Natural killer cell (primary cell): ENCODE measurements around the gene EYS. TPM values are rescaled to one million over a fixed set of nuclear protein-coding genes. Genes with fewer than 3 reads are reported as not detected.
"Not testable (repeated sequence)": the region's sequence is repeated elsewhere in the genome, so short reads cannot be mapped to it uniquely, and the experiment has no call there.

Experiments
- ATAC-seq, 3 donors: fragments of 150-1000 bp in 2 of 3; fragments of 200-7000 bp in 1 of 3; cut with Tn5 transposase; 1 replicate in 1 of 3; 2 replicates in 2 of 3; pipeline ENCODE4 v1.10.0; 2021; ENCODE audit warnings: mild to moderate bottlenecking in 2 of 3, moderate library complexity in 2 of 3
- DNase-seq, 2 donors: peaks; one replicate each; pipeline versions ENCODE4 v3.0.0 to v3.0.0-alpha.2; 2013 to 2021; ENCODE audit warnings: mixed read lengths in 1 of 2
- H3K27ac ChIP-seq: one replicate; pipeline ENCODE4 v1.5.1; 2013; ENCODE audit warnings: mild to moderate bottlenecking, low read length
- H3K27me3 ChIP-seq: one replicate; pipeline ENCODE4 v1.6.1; 2013; ENCODE audit warnings: low read length; ENCODE audit not compliant: control insufficient read depth, insufficient read depth
- H3K36me3 ChIP-seq: one replicate; pipeline ENCODE4 v1.6.1; 2013; ENCODE audit warnings: low read length; ENCODE audit not compliant: control insufficient read depth, insufficient read depth
- H3K4me1 ChIP-seq: one replicate; pipeline ENCODE4 v1.6.1; 2013; ENCODE audit warnings: low read length; ENCODE audit not compliant: control insufficient read depth, insufficient read depth
- H3K4me3 ChIP-seq: one replicate; pipeline ENCODE4 v1.5.1; 2013; ENCODE audit warnings: low read length
- H3K9me3 ChIP-seq: one replicate; pipeline ENCODE4 v1.6.1; 2013; ENCODE audit warnings: low read length; ENCODE audit not compliant: control insufficient read depth, insufficient read depth
- H3K27ac Mint-ChIP-seq, 2 donors: one replicate each; pipeline ENCODE4 v1.8.0; 2022; ENCODE audit warnings: mild to moderate bottlenecking in 2 of 2, mixed read lengths in 2 of 2, moderate library complexity in 1 of 2
- H3K27me3 Mint-ChIP-seq, 2 donors: one replicate each; pipeline ENCODE4 v1.8.0; 2022; ENCODE audit warnings: low read depth in 2 of 2, mixed read lengths in 2 of 2
- H3K36me3 Mint-ChIP-seq: one replicate; pipeline ENCODE4 v1.8.0; 2022; ENCODE audit warnings: mixed read lengths
- H3K4me1 Mint-ChIP-seq, 2 donors: one replicate each; pipeline ENCODE4 v1.8.0; 2022; ENCODE audit warnings: mixed read lengths in 2 of 2
- H3K4me3 Mint-ChIP-seq: one replicate; pipeline ENCODE4 v1.8.0; 2022; ENCODE audit warnings: mild to moderate bottlenecking, moderate library complexity, mixed read lengths
- H3K9me3 Mint-ChIP-seq, 2 donors: one replicate each; pipeline ENCODE4 v1.8.0; 2022; ENCODE audit warnings: mixed read lengths in 2 of 2
- WGBS: methylation state at CpG from one replicate; pipeline ENCODE4 v1.1.7; 2013; ENCODE audit warnings: missing lambda C conversion rate; ENCODE audit not compliant: insufficient coverage; 5-methylcytosine and 5-hydroxymethylcytosine counted together
- intact Hi-C: fragments of 100-400 bp; cut with micrococcal nuclease; formaldehyde crosslinking; loops from one replicate; pipeline ENCODE4 v1.14.2; 2022
- total RNA-seq, 4 donors: library from RNA; stranded (reverse); fragments of 120-200 nt in 1 of 4; gene quantifications; one replicate each; pipeline versions ENCODE4 v1.2.3 to v1.2.4, GENCODE V29; 2013 to 2022
- TF ChIP-seq, protein P1 (sequence below): fragments of 200-600 bp; IDR thresholded peaks from one replicate; pipeline ENCODE4 v1.8.0; 2022; ENCODE audit warnings: antibody characterized with exemption

EYS gene
- total RNA-seq, 3 donors from 2014 or later (not counting 1 experiment from before 2014, with no cell fraction given), result 0.55 TPM; not detected in 2

DNA sequence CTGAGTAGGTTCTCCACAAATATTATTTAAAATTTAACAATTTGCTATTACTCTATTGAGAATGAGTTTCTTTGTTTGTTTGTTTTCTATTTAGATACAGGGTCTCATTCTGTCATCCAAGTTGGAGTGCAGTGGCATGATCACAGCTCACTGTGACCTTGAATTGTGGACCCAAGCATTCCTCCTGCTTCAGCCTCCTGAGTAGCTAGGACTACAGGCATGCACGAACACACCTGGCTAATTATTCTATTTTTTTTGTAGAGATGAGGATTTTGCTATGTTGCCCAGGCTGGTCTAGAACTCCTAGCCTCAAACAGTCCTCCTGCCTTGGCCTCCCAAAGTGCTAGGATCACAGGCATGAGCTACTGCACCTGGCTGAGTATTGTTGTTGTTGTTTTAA is 1949.2 kb downstream of the EYS start:
- Mint-ChIP-seq H3K36me3 (no peaks in the 10 kb centered on the region), H3K27me3 (no peaks in the 10 kb centered on the region), H3K27ac (no peak overlapping the region), H3K4me1 (no peaks in the 10 kb centered on the region), H3K4me3 (no peak overlapping the region), H3K9me3 (peaks cover 0 to 3% of the 10 kb centered on the region in 2 donors)
- Histone ChIP-seq H3K27me3 (no peaks in the 10 kb centered on the region), H3K36me3 (no peaks in the 10 kb centered on the region), H3K27ac (no peak overlapping the region), H3K9me3 (peaks cover 6% of the 10 kb centered on the region), H3K4me3 (no peak overlapping the region), H3K4me1 (no peaks in the 10 kb centered on the region)
- no peak for DNase-seq
- WGBS, result no CpG with 5 or more reads among the region's 1 CpG
- TF ChIP-seq, protein P1, sequence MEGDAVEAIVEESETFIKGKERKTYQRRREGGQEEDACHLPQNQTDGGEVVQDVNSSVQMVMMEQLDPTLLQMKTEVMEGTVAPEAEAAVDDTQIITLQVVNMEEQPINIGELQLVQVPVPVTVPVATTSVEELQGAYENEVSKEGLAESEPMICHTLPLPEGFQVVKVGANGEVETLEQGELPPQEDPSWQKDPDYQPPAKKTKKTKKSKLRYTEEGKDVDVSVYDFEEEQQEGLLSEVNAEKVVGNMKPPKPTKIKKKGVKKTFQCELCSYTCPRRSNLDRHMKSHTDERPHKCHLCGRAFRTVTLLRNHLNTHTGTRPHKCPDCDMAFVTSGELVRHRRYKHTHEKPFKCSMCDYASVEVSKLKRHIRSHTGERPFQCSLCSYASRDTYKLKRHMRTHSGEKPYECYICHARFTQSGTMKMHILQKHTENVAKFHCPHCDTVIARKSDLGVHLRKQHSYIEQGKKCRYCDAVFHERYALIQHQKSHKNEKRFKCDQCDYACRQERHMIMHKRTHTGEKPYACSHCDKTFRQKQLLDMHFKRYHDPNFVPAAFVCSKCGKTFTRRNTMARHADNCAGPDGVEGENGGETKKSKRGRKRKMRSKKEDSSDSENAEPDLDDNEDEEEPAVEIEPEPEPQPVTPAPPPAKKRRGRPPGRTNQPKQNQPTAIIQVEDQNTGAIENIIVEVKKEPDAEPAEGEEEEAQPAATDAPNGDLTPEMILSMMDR, result no peak
- intact Hi-C loops, result no loop called here
- no peak for ATAC-seq

DNA sequence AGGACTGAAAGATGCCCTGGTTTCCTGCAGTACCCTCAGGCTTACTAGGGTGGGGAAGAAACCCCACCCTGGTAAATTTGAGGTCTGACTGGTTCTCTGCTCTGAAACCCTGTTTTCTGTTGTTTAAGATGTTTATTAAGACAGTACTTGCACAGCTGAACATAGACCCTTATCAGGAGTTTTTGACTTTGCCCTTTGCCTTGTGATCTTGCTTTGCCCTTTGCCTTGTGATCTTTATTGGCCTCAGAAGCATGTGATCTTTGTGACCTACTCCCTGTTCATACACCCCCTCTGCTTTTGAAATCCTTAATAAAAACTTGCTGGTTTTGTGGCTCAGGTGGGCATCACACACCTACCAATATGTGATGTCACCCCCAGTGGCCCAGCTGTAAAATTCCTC is 1949.8 kb downstream of the EYS start:
- DNase-seq, H3K4me3 ChIP-seq, intact Hi-C loops, H3K27ac ChIP-seq, H3K4me1 Mint-ChIP-seq, H3K27ac Mint-ChIP-seq, H3K4me3 Mint-ChIP-seq, H3K27me3 Mint-ChIP-seq, ATAC-seq, H3K4me1 ChIP-seq, H3K27me3 ChIP-seq, H3K9me3 ChIP-seq, H3K9me3 Mint-ChIP-seq, H3K36me3 ChIP-seq, H3K36me3 Mint-ChIP-seq: not testable (repeated sequence)

DNA sequence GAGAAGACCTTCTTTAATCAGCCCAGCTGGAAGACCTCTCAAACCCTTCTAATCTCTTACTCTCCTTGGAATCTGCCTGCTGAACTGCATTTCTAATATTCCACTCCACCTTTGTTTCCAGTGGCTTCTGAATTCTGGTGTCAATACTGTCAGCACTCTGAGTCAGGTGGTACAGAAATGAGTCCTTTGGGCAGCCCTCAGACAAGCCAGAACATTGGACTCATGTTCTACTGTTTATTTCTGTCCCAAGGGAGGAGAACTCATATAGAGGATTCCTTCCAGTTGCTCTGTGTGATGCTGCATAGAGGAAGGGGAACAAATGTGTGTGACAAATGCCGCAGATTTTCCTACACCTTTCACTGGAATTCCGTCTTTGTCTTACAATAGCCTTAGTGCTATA is 1956.6 kb downstream of the EYS start:
- Histone ChIP-seq H3K4me1 (no peaks in the 10 kb centered on the region), H3K27me3 (no peaks in the 10 kb centered on the region), H3K9me3 (no peaks in the 10 kb centered on the region), H3K27ac (no peak overlapping the region), H3K36me3 (no peaks in the 10 kb centered on the region), H3K4me3 (no peak overlapping the region)
- no peaks in the 10 kb centered on the region for H3K27me3 Mint-ChIP-seq
- H3K4me3 Mint-ChIP-seq, result no peak overlapping the region
- H3K36me3 Mint-ChIP-seq, result peaks cover 9% of the 10 kb centered on the region
- no peaks in the 10 kb centered on the region for H3K4me1 Mint-ChIP-seq
- intact Hi-C loops, result no loop called here
- WGBS, result 100% methylated on average over 1 of the region's 2 CpGs
- TF ChIP-seq, protein P1, result no peak
- H3K27ac Mint-ChIP-seq, result no peak overlapping the region
- DNase-seq, result no peak
- ATAC-seq, result no peak
- H3K9me3 Mint-ChIP-seq, result peaks cover 4 to 5% of the 10 kb centered on the region in 2 donors

DNA sequence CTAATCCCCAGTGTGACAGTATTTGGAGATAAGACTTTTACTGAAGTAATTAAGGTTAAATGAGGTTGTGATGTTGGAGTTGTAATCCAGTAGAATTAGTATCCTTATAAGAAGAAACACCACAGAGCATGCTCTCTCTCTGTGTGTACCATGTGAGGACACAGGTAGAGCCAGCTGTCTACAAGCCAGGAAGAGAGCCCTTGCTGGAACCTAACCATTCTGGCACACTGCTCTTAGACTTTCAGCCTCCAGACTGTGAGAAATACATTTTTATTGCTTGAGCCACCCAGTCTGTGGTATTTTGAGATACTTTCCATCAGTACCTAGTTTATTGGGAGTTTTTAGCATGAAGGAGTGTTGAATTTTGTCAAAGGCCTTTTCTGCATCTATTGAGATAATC is 1961.2 kb downstream of the EYS start:
- H3K4me1 Mint-ChIP-seq, result no peaks in the 10 kb centered on the region
- Histone ChIP-seq H3K4me3 (no peak overlapping the region), H3K36me3 (no peaks in the 10 kb centered on the region), H3K4me1 (no peaks in the 10 kb centered on the region), H3K27me3 (no peaks in the 10 kb centered on the region), H3K27ac (no peak overlapping the region), H3K9me3 (no peaks in the 10 kb centered on the region)
- intact Hi-C loops, result no loop called here
- no peak overlapping the region for H3K4me3 Mint-ChIP-seq
- H3K27me3 Mint-ChIP-seq, result no peaks in the 10 kb centered on the region
- TF ChIP-seq, protein P1, result no peak
- DNase-seq (no peak), ATAC-seq (no peak)
- H3K9me3 Mint-ChIP-seq, result peaks cover 4 to 5% of the 10 kb centered on the region in 2 donors
- H3K36me3 Mint-ChIP-seq, result peaks cover 9% of the 10 kb centered on the region
- H3K27ac Mint-ChIP-seq, result no peak overlapping the region
